WTC11 (cell line): ENCODE results near the gene TRAPPC14. TPM values are rescaled to one million over a fixed set of nuclear protein-coding genes. Genes with fewer than 3 reads are reported as not detected.
"Not testable (repeated sequence)": the region's sequence is repeated elsewhere in the genome, so short reads cannot be mapped to it uniquely, and the experiment has no call there.

Experiments
- ATAC-seq: fragments of 200-7000 bp; cut with Tn5 transposase; 2 replicates; pipeline ENCODE4 v1.10.0; 2021; ENCODE audit warnings: mild to moderate bottlenecking, moderate library complexity
- CTCF ChIA-PET: fragments of 300-600 bp; sonication (Branson Sonifier 250); formaldehyde crosslinking; loops from one replicate; lab custom pipeline; 2021; ENCODE audit warnings: antibody characterized with exemption; lab: Charles Lee
- POLR2A ChIA-PET: fragments of 350-600 bp; sonication (Branson Sonifier 250); formaldehyde crosslinking; loops from one replicate; lab custom pipeline; 2021; ENCODE audit warnings: antibody characterized with exemption; lab: Charles Lee
- DNase-seq: peaks from one replicate; pipeline ENCODE4 v3.0.0; 2021; ENCODE audit warnings: low spot score
- H3K27ac Mint-ChIP-seq: 2 replicates; pipeline ENCODE4 v1.8.0; 2021; ENCODE audit warnings: mixed read lengths
- H3K27me3 Mint-ChIP-seq: 2 replicates; pipeline ENCODE4 v1.8.0; 2021; ENCODE audit warnings: low read depth, mild to moderate bottlenecking, moderate library complexity, mixed read lengths
- H3K36me3 Mint-ChIP-seq: 2 replicates; pipeline ENCODE4 v1.8.0; 2021; ENCODE audit warnings: mixed read lengths
- H3K4me1 Mint-ChIP-seq: 2 replicates; pipeline ENCODE4 v1.8.0; 2022; ENCODE audit warnings: mixed read lengths
- H3K4me3 Mint-ChIP-seq: 2 replicates; pipeline ENCODE4 v1.8.0; 2021; ENCODE audit warnings: mild to moderate bottlenecking, moderate library complexity, mixed read lengths
- H3K9me3 Mint-ChIP-seq: 2 replicates; pipeline ENCODE4 v1.8.0; 2021; ENCODE audit warnings: mixed read lengths
- CTCF ChIP-seq: fragments of 200-600 bp; IDR thresholded peaks from 2 replicates; pipeline ENCODE4 v1.8.0; 2022; ENCODE audit warnings: antibody characterized with exemption
- FOXJ3 ChIP-seq: sonication (generic); formaldehyde crosslinking; IDR thresholded peaks from 2 replicates; pipeline ENCODE4 v1.9.0; 2021; ENCODE audit warnings: missing genetic modification reagents, mild to moderate bottlenecking, borderline replicate concordance
- GABPB1 ChIP-seq: sonication (generic); formaldehyde crosslinking; IDR thresholded peaks from 2 replicates; pipeline ENCODE4 v1.8.1; 2023; ENCODE audit warnings: mild to moderate bottlenecking, missing genetic modification reagents
- JUN ChIP-seq: sonication (generic); formaldehyde crosslinking; IDR thresholded peaks from 2 replicates; pipeline ENCODE4 v1.8.0; 2023; ENCODE audit warnings: mild to moderate bottlenecking, missing genetic modification reagents
- MAX ChIP-seq: sonication (generic); formaldehyde crosslinking; IDR thresholded peaks from 2 replicates; pipeline ENCODE4 v1.8.0; 2022; ENCODE audit warnings: mild to moderate bottlenecking, missing genetic modification reagents
- NFE2L1 ChIP-seq: sonication (generic); formaldehyde crosslinking; IDR thresholded peaks from 2 replicates; pipeline ENCODE4 v1.8.1; 2023; ENCODE audit warnings: missing genetic modification reagents
- NR3C1 ChIP-seq: sonication (generic); formaldehyde crosslinking; conservative IDR thresholded peaks from 2 replicates; pipeline ENCODE4 v1.8.1; 2023; ENCODE audit warnings: low read depth, mild to moderate bottlenecking, missing genetic modification reagents
- USF2 ChIP-seq: sonication (generic); formaldehyde crosslinking; IDR thresholded peaks from 2 replicates; pipeline ENCODE4 v1.8.1; 2023; ENCODE audit warnings: mild to moderate bottlenecking, missing genetic modification reagents, moderate library complexity
- ZNF121 ChIP-seq: sonication (generic); formaldehyde crosslinking; IDR thresholded peaks from 2 replicates; pipeline ENCODE4 v1.8.0; 2023; ENCODE audit warnings: missing genetic modification reagents
- ZNF396 ChIP-seq: fragments of 250-450 bp; sonication (Bioruptor Pico); IDR thresholded peaks from 2 replicates; pipeline ENCODE4 v1.8.0; 2021; ENCODE audit warnings: mild to moderate bottlenecking, moderate library complexity, borderline replicate concordance
- ZNF512 ChIP-seq: sonication (generic); formaldehyde crosslinking; IDR thresholded peaks from 2 replicates; pipeline ENCODE4 v1.8.1; 2022; ENCODE audit warnings: missing genetic modification reagents, borderline replicate concordance
- ZNF532 ChIP-seq: fragments of 250-450 bp; sonication (Bioruptor Pico); IDR thresholded peaks from 2 replicates; pipeline ENCODE4 v1.9.0; 2021; ENCODE audit warnings: mild to moderate bottlenecking, borderline replicate concordance
- ZSCAN18 ChIP-seq: fragments of 250-450 bp; sonication (Bioruptor Pico); IDR thresholded peaks from 2 replicates; pipeline ENCODE4 v2.1.2; 2022; ENCODE audit warnings: mild to moderate bottlenecking, moderate library complexity
- total RNA-seq: library from RNA; stranded (reverse); gene quantifications from 3 replicates; pipeline ENCODE4 v1.2.3, GENCODE V29; 2021
- TF ChIP-seq, protein P1 (sequence below): sonication (generic); formaldehyde crosslinking; IDR thresholded peaks from 2 replicates; pipeline ENCODE4 v1.8.0; 2022; ENCODE audit warnings: mild to moderate bottlenecking, missing genetic modification reagents
- TF ChIP-seq, protein P2 (sequence below): sonication (generic); formaldehyde crosslinking; IDR thresholded peaks from 2 replicates; pipeline ENCODE4 v1.8.0; 2022; ENCODE audit warnings: mild to moderate bottlenecking, missing genetic modification reagents
- TF ChIP-seq, protein P3 (sequence below): sonication (generic); formaldehyde crosslinking; IDR thresholded peaks from 2 replicates; pipeline ENCODE4 v1.8.1; 2023; ENCODE audit warnings: mild to moderate bottlenecking, moderate library complexity, missing genetic modification reagents

TRAPPC14 gene
- total RNA-seq, 1 experiment from 2014 or later: 28.0 TPM

DNA sequence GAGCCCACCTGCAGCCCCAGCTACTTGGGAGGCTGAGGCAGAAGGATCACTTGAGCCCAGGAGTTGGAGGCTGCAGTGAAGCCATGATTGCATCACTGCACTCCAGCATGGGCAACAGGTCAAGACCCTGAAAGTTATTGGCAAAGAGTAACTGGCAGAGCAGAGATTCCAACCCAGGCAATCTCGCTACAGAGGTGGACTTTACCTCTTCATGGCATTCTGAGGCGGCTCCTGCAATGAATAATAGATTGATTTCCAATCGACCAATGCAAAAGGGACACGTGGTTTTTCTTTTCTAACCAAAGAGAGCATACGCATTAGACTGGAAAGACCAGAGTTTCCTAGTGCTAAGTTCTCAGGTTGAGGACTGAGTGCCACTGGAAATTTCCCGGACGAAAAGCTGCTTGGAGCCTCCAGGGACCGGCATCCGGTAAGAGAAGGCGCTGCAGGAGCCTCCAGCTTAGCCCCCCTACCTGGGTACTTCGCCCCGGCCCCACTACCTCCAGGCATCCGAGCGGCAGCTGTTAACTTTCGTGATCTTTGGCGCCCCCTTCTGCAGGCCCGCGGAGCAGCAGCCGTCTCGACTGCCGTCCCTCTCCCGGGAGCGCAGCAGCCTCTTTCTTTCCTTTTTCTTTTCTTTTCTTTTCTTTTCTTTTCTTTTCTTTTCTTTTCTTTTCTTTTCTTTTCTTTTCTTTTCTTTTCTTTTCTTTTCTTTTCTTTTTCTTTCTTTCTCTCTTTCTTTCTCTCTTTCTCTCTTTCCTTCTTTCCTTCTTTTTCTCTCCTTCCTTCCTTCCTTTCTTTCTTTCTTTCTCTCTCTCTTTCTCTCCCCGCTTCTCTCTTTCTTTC is 27.7 kb downstream of the TRAPPC14 start:
- DNase-seq (peak; percentile 96), ATAC-seq (peak; percentile 56)
- ChIA-PET CTCF (interaction anchor here (0.6 to 4.9 kb wide), 39 partner anchors 8 to 1605 kb away, joined by 3 to 54 read pairs (median 4); partner anchors contain the start of genes AP4M1, GAL3ST4, GJC3 and GPC2), POLR2A (interaction anchor here (0.7 to 1.7 kb wide), 5 partner anchors 18 to 49 kb away, joined by 3 to 11 read pairs (median 4); partner anchors contain the start of genes AP4M1, GAL3ST4, GPC2 and LAMTOR4)
- H3K36me3 Mint-ChIP-seq: no peaks in the 10 kb centered on the region
- H3K4me3 Mint-ChIP-seq: peak overlapping the region; percentile 35; the same call in 1 of the 2 replicates
- TF ChIP-seq MAX (CRISPR knock-in tag): 0 out of 2 replicates have a peak, but pooled peaks have one; percentile 42
- TF ChIP-seq CTCF: peak; percentile 96
- TF ChIP-seq, protein P1, sequence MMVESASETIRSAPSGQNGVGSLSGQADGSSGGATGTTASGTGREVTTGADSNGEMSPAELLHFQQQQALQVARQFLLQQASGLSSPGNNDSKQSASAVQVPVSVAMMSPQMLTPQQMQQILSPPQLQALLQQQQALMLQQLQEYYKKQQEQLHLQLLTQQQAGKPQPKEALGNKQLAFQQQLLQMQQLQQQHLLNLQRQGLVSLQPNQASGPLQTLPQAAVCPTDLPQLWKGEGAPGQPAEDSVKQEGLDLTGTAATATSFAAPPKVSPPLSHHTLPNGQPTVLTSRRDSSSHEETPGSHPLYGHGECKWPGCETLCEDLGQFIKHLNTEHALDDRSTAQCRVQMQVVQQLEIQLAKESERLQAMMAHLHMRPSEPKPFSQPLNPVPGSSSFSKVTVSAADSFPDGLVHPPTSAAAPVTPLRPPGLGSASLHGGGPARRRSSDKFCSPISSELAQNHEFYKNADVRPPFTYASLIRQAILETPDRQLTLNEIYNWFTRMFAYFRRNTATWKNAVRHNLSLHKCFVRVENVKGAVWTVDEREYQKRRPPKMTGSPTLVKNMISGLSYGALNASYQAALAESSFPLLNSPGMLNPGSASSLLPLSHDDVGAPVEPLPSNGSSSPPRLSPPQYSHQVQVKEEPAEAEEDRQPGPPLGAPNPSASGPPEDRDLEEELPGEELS: no peak
- TF ChIP-seq, protein P2, sequence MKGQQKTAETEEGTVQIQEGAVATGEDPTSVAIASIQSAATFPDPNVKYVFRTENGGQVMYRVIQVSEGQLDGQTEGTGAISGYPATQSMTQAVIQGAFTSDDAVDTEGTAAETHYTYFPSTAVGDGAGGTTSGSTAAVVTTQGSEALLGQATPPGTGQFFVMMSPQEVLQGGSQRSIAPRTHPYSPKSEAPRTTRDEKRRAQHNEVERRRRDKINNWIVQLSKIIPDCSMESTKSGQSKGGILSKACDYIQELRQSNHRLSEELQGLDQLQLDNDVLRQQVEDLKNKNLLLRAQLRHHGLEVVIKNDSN (CRISPR knock-in tag): 0 out of 2 replicates have a peak, but pooled peaks have one; percentile 18
- TF ChIP-seq FOXJ3 (CRISPR knock-in tag): no peak
- TF ChIP-seq ZNF396 (CRISPR knock-in tag): no peak
- TF ChIP-seq GABPB1 (CRISPR knock-in tag): peak; percentile 73
- TF ChIP-seq NR3C1 (CRISPR knock-in tag): no peak
- TF ChIP-seq, protein P3, sequence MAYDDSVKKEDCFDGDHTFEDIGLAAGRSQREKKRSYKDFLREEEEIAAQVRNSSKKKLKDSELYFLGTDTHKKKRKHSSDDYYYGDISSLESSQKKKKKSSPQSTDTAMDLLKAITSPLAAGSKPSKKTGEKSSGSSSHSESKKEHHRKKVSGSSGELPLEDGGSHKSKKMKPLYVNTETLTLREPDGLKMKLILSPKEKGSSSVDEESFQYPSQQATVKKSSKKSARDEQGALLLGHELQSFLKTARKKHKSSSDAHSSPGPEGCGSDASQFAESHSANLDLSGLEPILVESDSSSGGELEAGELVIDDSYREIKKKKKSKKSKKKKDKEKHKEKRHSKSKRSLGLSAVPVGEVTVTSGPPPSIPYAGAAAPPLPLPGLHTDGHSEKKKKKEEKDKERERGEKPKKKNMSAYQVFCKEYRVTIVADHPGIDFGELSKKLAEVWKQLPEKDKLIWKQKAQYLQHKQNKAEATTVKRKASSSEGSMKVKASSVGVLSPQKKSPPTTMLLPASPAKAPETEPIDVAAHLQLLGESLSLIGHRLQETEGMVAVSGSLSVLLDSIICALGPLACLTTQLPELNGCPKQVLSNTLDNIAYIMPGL (CRISPR knock-in tag): 0 out of 2 replicates have a peak, but pooled peaks have one; percentile 52
- no peak for TF ChIP-seq NFE2L1 (CRISPR knock-in tag)
- TF ChIP-seq ZNF512 (CRISPR knock-in tag): peak; percentile 99
- TF ChIP-seq ZSCAN18 (CRISPR knock-in tag): no peak
- peak; percentile 95 for TF ChIP-seq ZNF121 (CRISPR knock-in tag)
- no peak for TF ChIP-seq JUN (CRISPR knock-in tag)
- no peak for TF ChIP-seq ZNF532
- TF ChIP-seq USF2 (CRISPR knock-in tag): no peak
- H3K4me1 Mint-ChIP-seq: peaks cover 7% of the 10 kb centered on the region
- H3K9me3 Mint-ChIP-seq: no peaks in the 10 kb centered on the region
- peaks cover 15% of the 10 kb centered on the region for H3K27me3 Mint-ChIP-seq
- H3K27ac Mint-ChIP-seq: no peak overlapping the region

GRCh38 chr7:100130220-100130607 is 28.3 kb downstream of the TRAPPC14 start:
- POLR2A ChIA-PET: interaction anchor here (0.6 to 1.7 kb wide), 5 partner anchors 29 to 48 kb away, joined by 3 to 11 read pairs (median 4); partner anchors contain the start of genes AP4M1, GAL3ST4, GPC2 and MCM7
- H3K36me3 Mint-ChIP-seq, H3K4me3 Mint-ChIP-seq: not testable (repeated sequence)

More at GRCh38 chr7:100130220-100130607, 28.3 kb downstream of the TRAPPC14 start:
- ATAC-seq, DNase-seq, H3K27ac Mint-ChIP-seq, H3K9me3 Mint-ChIP-seq: not testable (repeated sequence)
- peaks cover 11% of the 10 kb centered on the region for H3K4me1 Mint-ChIP-seq
- peaks cover 15% of the 10 kb centered on the region for H3K27me3 Mint-ChIP-seq
- CTCF ChIA-PET: interaction anchor here (0.6 to 4.9 kb wide), 30 partner anchors 8 to 277 kb away, joined by 3 to 54 read pairs (median 6); partner anchors contain the start of genes AP4M1, GAL3ST4, GJC3 and GPC2
